ENCODE measurements around the gene L3MBTL1.

Gene L3MBTL1

GRCh38 chr20:43536041-43536816, 28.7 kb downstream of the L3MBTL1 start:
- Histone ChIP-seq H3K36me3 (peaks cover 0 to 66% (median 6%) of the 10 kb centered on the region in 3 donors), H3K4me1 (no peaks in the 10 kb centered on the region), H3K27me3 (no peaks in the 10 kb centered on the region), H3K27ac (no peak overlapping the region), H3K4me3 (no peak overlapping the region), H3K9me3 (no peaks in the 10 kb centered on the region)
- intact Hi-C loops (cut with DNase I; ENCODE audit: low total_unique reads): loop anchor here (10.0 kb wide), 1 partner anchor 49 kb away; no protein-coding TSS in a partner anchor
- no peak for TF ChIP-seq CTCF (IDR thresholded peaks at IDR 0.05)
- DNase-seq: peak in 1 of 2 donors; percentile 58

- no peak overlapping the region for H3K4me3 ChIP-seq
- intact Hi-C loops (cut with DNase I; ENCODE audit: low total_unique reads): loop anchor here (10.0 kb wide), 1 partner anchor 48 kb away; no protein-coding TSS in a partner anchor
- no peaks in the 10 kb centered on the region for H3K4me1 ChIP-seq
- no peak for TF ChIP-seq CTCF (IDR thresholded peaks at IDR 0.05)
- peaks cover 0 to 67% (median 6%) of the 10 kb centered on the region in 3 donors for H3K36me3 ChIP-seq
- no peaks in the 10 kb centered on the region for H3K9me3 ChIP-seq
- no peak overlapping the region for H3K27ac ChIP-seq
- no peaks in the 10 kb centered on the region for H3K27me3 ChIP-seq
- DNase-seq: peak in 1 of 2 donors; percentile 1
These were observed 29.4 kb downstream of the L3MBTL1 start for GRCh38 chr20:43536817-43537440.

- Histone ChIP-seq H3K4me3 (no peak overlapping the region), H3K9me3 (no peaks in the 10 kb centered on the region), H3K36me3 (peaks cover 0 to 72% (median 10%) of the 10 kb centered on the region in 3 donors), H3K27ac (no peak overlapping the region), H3K4me1 (no peaks in the 10 kb centered on the region), H3K27me3 (no peaks in the 10 kb centered on the region)
- peak; percentile 79 to 85 for TF ChIP-seq CTCF (IDR thresholded peaks at IDR 0.05)
- intact Hi-C loops (cut with DNase I; ENCODE audit: low total_unique reads): loop anchor here (10.0 kb wide), 1 partner anchor 47 kb away; no protein-coding TSS in a partner anchor
- DNase-seq: peak; percentile 73
These were observed 30.7 kb downstream of the L3MBTL1 start for GRCh38 chr20:43537921-43538877.

- peaks cover 0 to 72% (median 16%) of the 10 kb centered on the region in 3 donors for H3K36me3 ChIP-seq
- no peaks in the 10 kb centered on the region for H3K27me3 ChIP-seq
- no peak for TF ChIP-seq CTCF (IDR thresholded peaks at IDR 0.05)
- DNase-seq: peak in 1 of 2 donors; percentile 51
- intact Hi-C loops (cut with DNase I; ENCODE audit: low total_unique reads): loop anchor here (10.0 kb wide), 1 partner anchor 46 kb away; no protein-coding TSS in a partner anchor
- no peak overlapping the region for H3K4me3 ChIP-seq
- no peak overlapping the region for H3K27ac ChIP-seq
- H3K9me3 ChIP-seq: no peaks in the 10 kb centered on the region
- H3K4me1 ChIP-seq: no peaks in the 10 kb centered on the region
These were observed 31.6 kb downstream of the L3MBTL1 start for GRCh38 chr20:43538878-43539700.

Data from tibial artery (tissue), 4 donors.